Endothelial cell of umbilical vein (primary cell): ENCODE results near the gene MIR17HG. TPM values are rescaled to one million over a fixed set of nuclear protein-coding genes. Genes with fewer than 3 reads are reported as not detected.

Experiments used
- BruUV-seq: library from RNA; stranded (reverse); fragments of 400-500 nt; replicated peaks from 2 replicates; lab custom pipeline; 2021; lab: Mats Ljungman, UMichigan
- CTCF ChIA-PET: fragments of 300-600, 350-600 bp; sonication (Branson Sonifier 250); formaldehyde crosslinking; loops from one replicate; lab custom pipeline; 2021; ENCODE audit warnings: antibody characterized with exemption, inconsistent platforms; lab: Charles Lee
- POLR2A ChIA-PET: fragments of 300-600, 350-600 bp; sonication (Branson Sonifier 250); formaldehyde crosslinking; loops from one replicate; lab custom pipeline; 2021; ENCODE audit warnings: antibody characterized with exemption, inconsistent platforms; lab: Charles Lee
- DNase-seq: peaks from one replicate; pipeline ENCODE4 v3.0.0-alpha.2; 2011; ENCODE audit warnings: low read depth, low spot score
- FAIRE-seq: peaks from 2 replicates; lab custom pipeline; 2011; peaks lifted over from hg19 to GRCh38; lab: Jason Lieb, UNC
- H2AFZ ChIP-seq: 2 replicates; pipeline ENCODE4 v1.6.0; 2012; ENCODE audit warnings: low read depth, low read length, control low read depth, inconsistent platforms
- H3K27ac ChIP-seq: 2 replicates; pipeline ENCODE4 v1.5.1; 2011; ENCODE audit warnings: low read depth, mild to moderate bottlenecking, control low read depth, low read length, moderate library complexity; ENCODE audit not compliant: insufficient read depth
- H3K27me3 ChIP-seq, 2 experiments: 2 replicates each; pipeline versions ENCODE4 v1.6.0 to v1.6.1; 2011; ENCODE audit warnings: low read length in 2 of 2, mixed read lengths in 1 of 2; ENCODE audit not compliant: control insufficient read depth in 2 of 2, insufficient read depth in 2 of 2
- H3K36me3 ChIP-seq, 2 experiments: 2 replicates in 1 of 2; 3 replicates in 1 of 2; pipeline ENCODE4 v1.5.1; 2011; ENCODE audit warnings: low read length in 2 of 2, mild to moderate bottlenecking in 1 of 2, moderate library complexity in 1 of 2; ENCODE audit not compliant: control insufficient read depth in 2 of 2, insufficient read depth in 2 of 2; ENCODE audit errors: extremely low read depth in 1 of 2
- H3K4me1 ChIP-seq: 3 replicates; pipeline ENCODE4 v1.5.1; 2011; ENCODE audit warnings: mild to moderate bottlenecking, low read length; ENCODE audit not compliant: control insufficient read depth, insufficient read depth; ENCODE audit errors: extremely low read depth
- H3K4me2 ChIP-seq: 2 replicates; pipeline ENCODE4 v1.6.1; 2011; ENCODE audit warnings: low read length, control low read depth, mixed read lengths; ENCODE audit not compliant: insufficient read depth
- H3K4me3 ChIP-seq, 3 experiments: fragments of 200-600 bp in 1 of 3; sonication (generic), shearing (Covaris generic) in 1 of 3; replicated peaks in 1 of 3; 2 replicates each; pipeline ENCODE4 v1.5.1; 2011 to 2016; ENCODE audit warnings: control low read depth in 3 of 3, low read length in 3 of 3, mild to moderate bottlenecking in 2 of 3, inconsistent platforms in 1 of 3, low read depth in 1 of 3, moderate library complexity in 1 of 3; ENCODE audit not compliant: insufficient read depth in 1 of 3
- H3K79me2 ChIP-seq: 2 replicates; pipeline ENCODE4 v1.6.0; 2012; ENCODE audit warnings: low read length, inconsistent platforms; ENCODE audit not compliant: control insufficient read depth, insufficient read depth
- H3K9ac ChIP-seq: replicated peaks from 2 replicates; pipeline ENCODE3; 2011; ENCODE audit warnings: low read length, control low read depth; ENCODE audit not compliant: insufficient read depth; ENCODE audit errors: extremely low read depth
- H3K9me1 ChIP-seq: replicated peaks from 3 replicates; pipeline ENCODE4 v1.6.0; 2011; ENCODE audit warnings: mild to moderate bottlenecking, low read length; ENCODE audit not compliant: control insufficient read depth, insufficient read depth; ENCODE audit errors: extremely low read depth
- H3K9me3 ChIP-seq: replicated peaks from 2 replicates; pipeline ENCODE4 v1.5.1; 2012; ENCODE audit warnings: low read length, inconsistent platforms; ENCODE audit not compliant: control insufficient read depth, insufficient read depth
- H4K20me1 ChIP-seq: replicated peaks from 2 replicates; pipeline ENCODE3; 2011; ENCODE audit warnings: mild to moderate bottlenecking, low read length; ENCODE audit not compliant: control insufficient read depth, insufficient read depth; ENCODE audit errors: extremely low read depth
- EZH2 ChIP-seq: IDR thresholded peaks from 2 replicates; pipeline ENCODE4 v1.6.1; 2012; ENCODE audit warnings: borderline replicate concordance, low read depth, mild to moderate bottlenecking, moderate library complexity, low read length, inconsistent platforms; ENCODE audit not compliant: severe bottlenecking
- FOS ChIP-seq: IDR thresholded peaks from 2 replicates; pipeline ENCODE4 v1.6.1; 2011; ENCODE audit warnings: mild to moderate bottlenecking, low read length, moderate library complexity, borderline replicate concordance; ENCODE audit not compliant: insufficient read depth
- GATA2 ChIP-seq: IDR thresholded peaks from 2 replicates; pipeline ENCODE4 v1.7.0; 2011; ENCODE audit warnings: low read depth, mild to moderate bottlenecking, moderate library complexity, mixed read lengths, low read length; ENCODE audit not compliant: insufficient read length, insufficient read depth
- JUN ChIP-seq: IDR thresholded peaks from 2 replicates; pipeline ENCODE4 v1.6.1; 2011; ENCODE audit warnings: borderline replicate concordance, low read depth; ENCODE audit not compliant: insufficient read length, insufficient read depth
- MYC ChIP-seq: IDR thresholded peaks from one replicate; pipeline ENCODE4 v1.6.1; 2011; ENCODE audit warnings: mild to moderate bottlenecking, low read depth, low read length
- POLR2A ChIP-seq: IDR thresholded peaks from 2 replicates; pipeline ENCODE4 v1.6.1; 2012; ENCODE audit warnings: low read depth, mild to moderate bottlenecking, control low read depth, low read length
- POLR2AphosphoS5 ChIP-seq: IDR thresholded peaks from 2 replicates; pipeline ENCODE4 v1.6.1; 2012; ENCODE audit warnings: low read depth, mild to moderate bottlenecking, control low read depth, low read length, moderate library complexity; ENCODE audit not compliant: insufficient read depth
- dilution Hi-C: fragments of 300-500 bp; cut with MboI; formaldehyde crosslinking; loops from one replicate; pipeline ENCODE4 v1.15.0; 2019; ENCODE audit warnings: low sequenced_read_pairs; ENCODE audit not compliant: extremely low pct_ligation_motif_present
- intact Hi-C: fragments of 100-400 bp; cut with micrococcal nuclease; formaldehyde crosslinking; loops from one replicate; pipeline ENCODE4 v1.10.0; 2022
- polyA plus RNA-seq, 4 experiments: library from polyadenylated mRNA; depleted of rRNA in 3 of 4; stranded (reverse) in 3 of 4; unstranded in 1 of 4; fragments of >200 nt; gene quantifications; 2 replicates each; pipeline versions ENCODE4 v1.2.1 to v1.2.3, GENCODE V29; 2011 to 2012; ENCODE audit warnings: missing spikeins in 1 of 4
- total RNA-seq: library from RNA; stranded (reverse); gene quantifications from 2 replicates; pipeline ENCODE4 v1.2.3, GENCODE V29; 2021
- TF ChIP-seq, protein P1 (sequence below): IDR thresholded peaks from 2 replicates; pipeline ENCODE4 v1.6.1; 2011; ENCODE audit not compliant: insufficient read depth, insufficient read length
- TF ChIP-seq, protein P2 (sequence below), 2 donors: IDR thresholded peaks; 1 replicate in 1 of 2; 2 replicates in 1 of 2; pipeline ENCODE4 v1.5.1; 2011; ENCODE audit warnings: low read length in 2 of 2, mild to moderate bottlenecking in 2 of 2, moderate library complexity in 2 of 2, control low read depth in 1 of 2, inconsistent platforms in 1 of 2, low read depth in 1 of 2; ENCODE audit not compliant: insufficient read depth in 1 of 2; ENCODE audit errors: extremely low read depth in 1 of 2

Gene MIR17HG
- total and polyA plus RNA-seq, 2 donors (not counting 3 experiments of a cell fraction or from before 2014, with no cell fraction given), result 1.8 to 9.5 TPM

DNA sequence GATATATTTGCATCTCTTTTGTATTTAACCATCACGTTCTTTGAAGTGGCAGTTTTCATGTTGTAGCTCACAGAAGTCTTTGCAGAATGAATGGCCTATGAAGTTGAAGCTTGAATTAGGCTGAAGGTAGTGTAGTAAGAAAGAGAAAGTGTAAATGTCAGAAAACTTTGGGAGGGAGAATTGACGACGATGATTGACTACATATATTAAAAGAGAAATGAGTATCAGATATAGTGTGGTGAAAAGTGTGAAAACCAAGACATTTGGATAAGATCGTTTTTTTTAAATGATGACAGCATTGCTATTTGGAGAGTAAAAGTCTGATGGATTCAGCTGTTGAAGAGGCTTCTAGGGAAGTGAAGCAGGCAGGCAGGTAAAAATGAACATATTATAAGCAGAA lies 36.3 kb downstream of the MIR17HG start:
- Histone ChIP-seq H3K27me3 (peaks cover 8 to 18% of the 10 kb centered on the region in 2 experiments), H4K20me1 (no peaks in the 10 kb centered on the region), H3K9me3 (no peaks in the 10 kb centered on the region), H3K79me2 (no peaks in the 10 kb centered on the region), H3K4me2 (no peak overlapping the region), H2AFZ (no peak overlapping the region), H3K4me3 (no peak overlapping the region), H3K4me1 (no peaks in the 10 kb centered on the region), H3K9me1 (no peaks in the 10 kb centered on the region), H3K27ac (no peak overlapping the region), H3K36me3 (no peaks in the 10 kb centered on the region), H3K9ac (no peak overlapping the region)
- no peak for TF ChIP-seq JUN
- TF ChIP-seq MYC, result no peak
- TF ChIP-seq, protein P1, sequence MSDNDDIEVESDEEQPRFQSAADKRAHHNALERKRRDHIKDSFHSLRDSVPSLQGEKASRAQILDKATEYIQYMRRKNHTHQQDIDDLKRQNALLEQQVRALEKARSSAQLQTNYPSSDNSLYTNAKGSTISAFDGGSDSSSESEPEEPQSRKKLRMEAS, result no peak
- TF ChIP-seq, protein P2, sequence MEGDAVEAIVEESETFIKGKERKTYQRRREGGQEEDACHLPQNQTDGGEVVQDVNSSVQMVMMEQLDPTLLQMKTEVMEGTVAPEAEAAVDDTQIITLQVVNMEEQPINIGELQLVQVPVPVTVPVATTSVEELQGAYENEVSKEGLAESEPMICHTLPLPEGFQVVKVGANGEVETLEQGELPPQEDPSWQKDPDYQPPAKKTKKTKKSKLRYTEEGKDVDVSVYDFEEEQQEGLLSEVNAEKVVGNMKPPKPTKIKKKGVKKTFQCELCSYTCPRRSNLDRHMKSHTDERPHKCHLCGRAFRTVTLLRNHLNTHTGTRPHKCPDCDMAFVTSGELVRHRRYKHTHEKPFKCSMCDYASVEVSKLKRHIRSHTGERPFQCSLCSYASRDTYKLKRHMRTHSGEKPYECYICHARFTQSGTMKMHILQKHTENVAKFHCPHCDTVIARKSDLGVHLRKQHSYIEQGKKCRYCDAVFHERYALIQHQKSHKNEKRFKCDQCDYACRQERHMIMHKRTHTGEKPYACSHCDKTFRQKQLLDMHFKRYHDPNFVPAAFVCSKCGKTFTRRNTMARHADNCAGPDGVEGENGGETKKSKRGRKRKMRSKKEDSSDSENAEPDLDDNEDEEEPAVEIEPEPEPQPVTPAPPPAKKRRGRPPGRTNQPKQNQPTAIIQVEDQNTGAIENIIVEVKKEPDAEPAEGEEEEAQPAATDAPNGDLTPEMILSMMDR (IDR thresholded peaks at IDR 0.05; ENCODE audit: extremely low read depth in 1 of 2, insufficient read depth in 1 of 2, low read depth in 1 of 2, low read length in 2 of 2), result no peak
- no peak for TF ChIP-seq GATA2
- no peak for TF ChIP-seq FOS
- TF ChIP-seq EZH2, result no peak
- no peak for TF ChIP-seq POLR2AphosphoS5
- no peak for TF ChIP-seq POLR2A
- dilution Hi-C loops, result no loop called here
- ChIA-PET POLR2A (no interaction called here), CTCF (interaction anchor here (1.0 to 1.4 kb wide), 2 partner anchors 10 to 14 kb away, joined by 3 to 5 read pairs; no protein-coding TSS in a partner anchor)
- DNase-seq (no peak), FAIRE-seq (no peak)
- intact Hi-C loops, result no loop called here
- BruUV-seq, result no TSS peak
